GM19397 (cell line): ENCODE results near the gene MAPRE2.

ENCODE experiments used
- ATAC-seq: cut with Tn5 transposase; IDR thresholded peaks from one replicate; pipeline ENCODE4 v1.9.1; 2021; ENCODE audit warnings: mild to moderate bottlenecking, moderate library complexity; ENCODE audit not compliant: unreplicated experiment

Gene MAPRE2

DNA sequence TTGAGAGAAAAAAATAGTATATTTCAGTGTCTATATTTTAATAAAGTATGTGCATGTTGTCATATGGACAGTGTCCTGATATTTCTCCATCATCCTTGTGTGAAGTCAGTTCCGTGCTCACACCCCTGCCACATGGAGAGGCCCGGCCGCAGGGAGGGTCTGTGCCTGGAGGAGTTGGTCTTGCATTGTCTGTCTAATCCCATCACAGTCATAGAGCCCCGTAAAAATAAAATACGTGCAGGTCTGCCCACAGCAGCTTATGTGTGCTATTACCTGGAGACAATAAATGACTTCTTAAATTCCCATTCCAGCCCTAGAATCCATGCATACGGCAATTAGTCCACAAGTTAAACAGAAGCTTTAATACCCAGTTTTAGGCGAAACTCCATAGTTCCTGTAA, 20.1 kb downstream of the MAPRE2 start:
- no peak for ATAC-seq

DNA sequence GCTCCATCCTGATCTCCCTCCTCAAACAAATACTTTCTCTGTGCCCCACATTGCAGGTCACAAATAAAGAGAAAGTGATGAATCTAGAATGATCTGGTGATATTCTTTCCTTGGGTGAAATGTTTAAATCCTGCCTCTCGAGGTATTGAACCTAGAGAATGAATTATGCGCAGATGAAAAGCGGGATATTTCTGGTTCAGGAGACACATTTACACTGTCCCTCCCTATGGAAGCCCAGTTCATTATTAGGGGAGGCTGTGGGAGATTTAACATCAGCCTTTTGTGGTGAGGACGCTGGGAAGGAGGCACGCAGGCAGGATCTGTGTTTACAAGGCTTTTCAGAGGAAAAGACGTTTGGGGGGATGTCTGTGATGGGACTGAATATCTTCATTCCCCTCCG, 20.6 kb downstream of the MAPRE2 start:
- no peak for ATAC-seq

DNA sequence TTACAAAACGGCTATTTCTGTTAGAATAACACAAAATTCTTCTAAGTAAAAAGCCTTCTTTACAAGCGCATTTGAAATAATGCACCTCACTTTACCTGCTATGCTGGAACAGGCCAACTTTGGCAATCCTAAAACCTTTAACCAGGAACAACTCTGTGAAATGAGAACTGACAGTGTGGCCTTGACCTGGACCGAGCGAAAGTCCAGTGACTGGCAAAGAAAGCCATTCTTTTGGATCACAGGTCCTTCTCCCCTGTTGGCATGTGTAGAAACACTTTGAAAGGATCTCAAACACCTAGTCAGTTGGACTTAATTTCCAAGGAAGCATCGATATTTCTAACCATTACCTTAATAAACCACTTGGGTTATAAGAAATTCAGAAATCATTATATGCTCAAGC, 21.2 kb downstream of the MAPRE2 start:
- no peak for ATAC-seq

DNA sequence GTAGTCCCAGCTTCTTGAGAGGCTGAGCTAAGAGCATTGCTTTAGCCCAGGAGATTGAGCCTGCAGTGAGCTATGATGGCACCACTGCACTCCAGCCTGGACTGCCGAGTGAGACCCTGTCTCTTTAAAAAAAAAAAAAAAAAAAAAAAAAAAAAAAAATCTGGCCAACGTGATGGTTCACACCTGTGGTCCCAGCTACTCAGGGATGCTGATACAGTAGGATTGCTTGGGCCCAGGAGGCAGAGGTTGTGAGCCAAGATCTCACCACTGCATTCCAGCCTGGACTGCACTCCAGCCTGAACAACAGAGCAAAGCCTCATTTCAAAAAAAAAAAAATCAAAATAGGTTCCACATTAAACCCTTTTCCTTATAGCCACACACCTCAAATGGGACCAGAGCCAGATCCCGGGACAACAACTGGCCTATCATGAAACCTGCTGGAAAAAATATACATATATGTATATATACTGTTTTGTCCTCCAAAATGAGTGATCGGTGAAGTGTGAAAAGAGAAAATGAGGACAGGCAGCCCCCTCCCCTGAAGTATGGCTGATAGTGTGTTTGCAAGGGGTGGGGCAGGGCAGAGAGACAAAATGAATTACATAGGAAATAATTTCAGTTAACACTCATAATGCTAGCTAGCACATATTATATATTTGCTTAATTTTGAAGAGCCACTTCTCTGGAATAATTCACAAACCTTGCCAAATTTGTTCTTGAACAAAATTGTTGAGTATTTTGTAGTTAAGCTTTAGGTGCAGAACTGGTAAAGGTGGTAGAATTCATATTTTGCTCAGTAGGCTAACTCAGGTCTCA, 22.9 kb downstream of the MAPRE2 start:
- ATAC-seq = no peak

DNA sequence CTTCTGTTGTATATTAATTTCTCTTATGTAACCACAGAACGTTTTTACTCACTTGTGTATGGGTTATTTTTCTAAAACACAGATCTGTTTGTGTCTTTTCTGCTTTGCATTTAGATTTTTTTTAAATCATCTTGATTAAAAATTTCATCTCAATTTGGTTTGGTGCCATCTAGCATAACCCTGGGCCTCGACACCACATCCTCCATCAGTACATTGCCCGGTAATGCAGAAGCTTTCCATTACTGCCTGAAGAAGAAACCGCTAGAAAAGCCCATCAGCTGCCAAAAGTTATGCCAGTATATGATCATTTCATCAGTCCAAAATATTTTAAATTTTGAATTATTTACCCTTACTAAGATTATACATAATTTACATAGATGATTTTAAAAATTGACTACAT, 26.2 kb downstream of the MAPRE2 start:
- no peak for ATAC-seq

DNA sequence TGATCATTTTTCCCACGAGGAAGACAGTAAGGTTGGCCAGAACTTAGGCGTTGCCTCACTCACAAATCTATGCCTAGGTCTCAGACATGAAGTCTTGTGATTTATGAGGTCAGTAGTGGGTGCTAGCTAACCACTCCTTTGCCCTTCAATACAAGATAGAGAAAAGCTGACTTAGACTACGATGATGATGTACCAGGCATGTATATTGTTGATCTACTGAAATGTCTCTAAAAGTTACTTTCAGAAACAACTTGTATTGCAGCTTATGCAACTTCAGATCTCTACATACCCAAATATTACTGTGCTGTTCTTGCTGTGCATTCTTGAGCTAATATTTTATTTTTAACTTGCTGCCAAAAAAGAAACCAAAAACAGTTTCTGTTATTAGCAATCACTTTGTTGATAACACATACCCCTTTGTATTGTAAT, 30.6 kb downstream of the MAPRE2 start:
- ATAC-seq = peak; percentile 57

DNA sequence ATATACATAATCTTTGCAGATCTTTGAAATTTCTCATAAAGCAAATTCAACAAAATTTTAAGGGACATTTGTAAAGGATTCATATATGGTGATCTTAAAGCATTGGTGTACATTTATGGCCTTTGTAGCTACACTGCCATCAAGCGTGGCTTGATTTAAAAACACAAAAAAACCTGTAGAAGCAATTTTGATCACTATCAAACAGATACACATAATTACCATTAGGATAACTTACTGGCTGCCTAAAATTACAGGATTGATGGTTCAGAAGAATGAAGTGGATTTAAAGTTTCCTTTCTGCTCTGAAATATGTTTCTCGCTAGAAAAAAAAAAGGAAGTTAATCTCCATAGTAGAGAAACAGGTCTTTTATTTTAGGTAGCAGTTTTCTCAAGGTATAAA, 31.4 kb downstream of the MAPRE2 start:
- ATAC-seq = no peak

DNA sequence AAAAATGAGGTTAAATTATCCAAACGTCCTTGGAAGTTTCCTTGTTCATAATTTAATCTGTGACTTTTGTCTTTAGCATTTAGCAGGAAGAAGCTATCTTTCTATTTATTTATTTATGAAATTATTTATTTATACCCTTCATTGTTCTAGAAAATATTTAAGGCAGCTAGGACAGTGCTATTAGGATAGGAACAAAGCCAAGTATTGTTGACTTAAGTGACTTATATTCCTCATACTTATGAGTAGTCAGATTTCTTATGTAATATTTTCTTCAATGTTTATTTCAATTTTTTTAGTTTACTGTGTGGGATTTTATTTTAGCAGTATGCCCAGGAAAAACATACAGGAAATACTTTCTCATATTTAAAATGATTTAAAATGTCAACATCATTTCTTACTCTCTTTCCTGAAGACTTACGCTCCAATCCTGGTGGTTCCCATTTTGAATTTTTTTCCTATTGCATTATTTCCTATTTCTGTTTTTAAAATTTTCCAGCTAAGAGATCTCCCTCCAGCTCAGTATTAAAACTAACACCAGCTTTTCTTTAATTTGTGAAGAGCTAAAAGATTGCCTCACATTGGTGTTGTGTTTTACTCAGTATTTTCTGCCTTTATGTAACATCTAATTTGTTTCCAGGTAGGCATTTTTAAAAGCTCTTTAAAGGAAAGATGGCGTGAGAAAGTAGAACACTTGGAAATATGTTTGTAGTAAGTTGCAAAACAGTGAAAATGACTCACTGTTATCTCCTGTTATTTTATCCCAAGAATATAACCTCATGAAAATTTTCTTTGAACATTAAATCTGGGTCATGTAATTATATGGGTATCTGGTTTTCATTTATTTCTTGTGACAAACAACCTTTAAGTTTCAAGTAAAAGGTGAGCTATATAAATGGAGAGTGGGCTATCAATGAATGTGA, 32.2 kb downstream of the MAPRE2 start:
- no peak for ATAC-seq

DNA sequence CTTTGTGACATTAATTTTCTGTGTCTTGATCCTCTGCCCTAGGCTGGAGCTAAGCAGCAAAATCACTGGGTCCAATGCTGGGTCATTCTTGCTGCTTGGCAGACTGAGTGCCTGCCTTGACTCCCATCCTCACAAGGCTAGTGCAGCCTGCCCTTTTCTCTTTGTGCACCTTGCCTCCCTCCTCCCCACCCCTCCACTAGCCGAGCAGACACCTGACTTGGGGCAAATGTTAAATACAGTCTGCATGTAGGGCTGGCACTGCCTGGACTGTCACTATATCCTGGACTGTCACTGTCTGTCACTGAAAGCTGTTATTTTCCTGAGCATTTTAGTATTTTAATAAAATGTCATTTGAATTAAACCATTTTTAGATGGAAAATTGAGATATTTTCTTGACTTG, 33.4 kb downstream of the MAPRE2 start:
- no peak for ATAC-seq

DNA sequence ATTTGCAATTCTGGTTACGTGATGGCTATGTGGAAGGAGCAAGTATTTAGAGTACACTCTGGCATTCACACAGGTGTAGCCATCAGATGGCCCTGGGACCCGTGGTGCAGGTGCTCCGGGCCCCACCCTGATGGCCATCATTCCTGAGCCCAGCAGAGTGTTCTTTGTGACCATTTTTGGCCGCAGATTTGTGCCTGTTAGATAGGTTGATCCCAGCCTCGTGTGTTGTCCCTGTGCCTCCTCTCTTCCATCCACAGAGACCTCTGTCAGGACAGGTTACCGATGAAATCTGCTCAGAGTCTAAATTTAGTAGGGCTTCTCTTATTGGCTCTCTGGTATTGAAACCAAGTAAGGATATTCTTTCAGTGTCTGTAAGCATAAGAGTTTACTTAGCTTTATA, 33.9 kb downstream of the MAPRE2 start:
- no peak for ATAC-seq

DNA sequence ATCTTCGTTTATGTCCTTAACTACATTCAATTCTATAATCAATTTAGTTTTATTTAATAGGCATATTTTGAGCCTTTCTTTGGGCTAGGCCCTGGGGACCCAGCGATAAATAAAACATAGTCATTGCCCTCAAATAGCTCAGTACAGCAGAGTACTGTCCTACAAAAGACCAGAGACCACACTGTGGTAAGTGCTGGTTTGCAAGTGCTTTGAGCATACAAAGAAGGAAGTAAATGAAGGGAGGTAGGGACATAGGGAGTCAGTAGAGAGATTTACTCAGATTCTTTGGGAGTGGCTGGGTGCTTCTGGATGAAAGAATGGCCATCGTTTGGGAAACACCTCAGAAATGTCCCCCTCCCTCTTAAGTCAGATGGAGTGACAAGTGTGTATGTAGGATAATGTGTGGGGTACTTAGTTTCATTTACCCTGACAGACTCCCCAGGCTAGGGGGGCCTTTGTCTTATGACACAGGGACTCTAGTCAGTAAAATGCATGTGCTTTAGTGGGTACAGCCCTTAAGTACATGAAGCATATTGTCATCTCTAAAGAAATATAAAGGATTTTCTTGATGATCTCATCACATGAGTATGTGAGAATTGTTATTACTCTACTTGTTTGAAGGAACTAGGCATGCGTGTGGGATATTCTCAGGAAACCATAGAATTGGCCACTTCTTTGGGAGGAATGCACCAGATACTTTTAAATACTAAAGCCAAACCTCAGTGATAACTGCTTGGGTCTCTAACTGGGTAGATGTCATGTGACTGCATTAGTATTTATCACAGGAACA, 35.1 kb downstream of the MAPRE2 start:
- no peak for ATAC-seq

DNA sequence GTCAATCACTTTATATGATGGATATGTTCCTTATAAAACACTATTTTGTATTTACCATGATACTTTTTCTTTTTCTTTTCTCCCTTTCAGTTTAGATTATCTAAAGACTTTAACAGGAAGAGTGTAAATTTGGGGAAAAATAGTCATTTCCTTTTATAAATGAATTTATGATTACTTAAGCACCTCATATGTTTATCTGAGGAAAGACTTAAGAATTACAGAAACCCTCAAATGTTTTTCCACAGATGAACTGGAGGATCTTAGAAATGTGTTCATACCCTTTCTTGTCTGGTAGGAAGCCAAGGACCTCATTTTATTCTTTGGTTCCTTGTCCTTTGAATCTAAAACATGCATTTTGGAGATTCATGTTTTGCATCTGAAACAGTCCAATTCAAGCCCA, 36.7 kb downstream of the MAPRE2 start:
- no peak for ATAC-seq

DNA sequence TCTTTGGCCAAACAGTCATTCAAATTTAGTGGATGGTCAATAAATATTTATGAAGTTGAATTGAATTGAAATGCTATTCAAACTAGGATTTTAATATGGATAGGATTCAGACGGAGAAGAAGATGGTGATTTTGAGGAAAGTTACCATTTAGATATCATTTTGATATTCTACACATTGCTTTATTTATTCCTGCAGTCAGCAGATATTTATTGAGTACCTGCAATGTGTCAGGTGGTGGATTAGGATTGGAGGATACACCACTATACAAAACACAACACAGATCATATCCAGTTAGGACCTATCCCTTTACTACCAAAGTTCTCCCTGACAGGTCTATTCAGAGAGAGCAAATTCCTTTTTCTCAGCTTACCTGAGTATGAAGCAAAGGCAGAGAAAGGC, 38.8 kb downstream of the MAPRE2 start:
- no peak for ATAC-seq

DNA sequence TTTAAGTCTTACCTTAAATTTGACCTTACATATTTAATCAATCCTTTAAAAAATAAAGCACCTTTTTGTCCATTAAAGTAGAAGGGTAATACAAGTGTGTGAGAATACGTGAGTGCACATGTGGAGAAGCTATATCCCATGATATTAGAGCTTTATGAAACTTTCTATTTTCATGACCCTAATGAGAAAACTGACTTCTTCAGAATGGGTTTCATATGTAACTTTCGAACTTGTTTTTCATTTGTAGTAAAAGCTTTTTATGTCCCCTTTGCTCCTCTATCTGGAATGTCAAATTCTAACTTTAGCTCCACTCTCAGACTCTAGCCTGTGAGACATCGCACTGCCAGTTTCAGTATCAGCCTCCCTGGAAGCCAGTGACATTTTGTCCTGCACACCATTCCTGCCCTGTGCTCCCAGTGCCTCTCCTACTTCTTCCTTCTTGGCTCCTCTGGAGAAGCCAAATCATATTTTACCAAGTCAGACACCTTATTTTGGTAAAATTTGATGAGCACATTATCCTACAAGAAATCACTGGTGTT, 42.0 kb downstream of the MAPRE2 start:
- ATAC-seq = no peak

DNA sequence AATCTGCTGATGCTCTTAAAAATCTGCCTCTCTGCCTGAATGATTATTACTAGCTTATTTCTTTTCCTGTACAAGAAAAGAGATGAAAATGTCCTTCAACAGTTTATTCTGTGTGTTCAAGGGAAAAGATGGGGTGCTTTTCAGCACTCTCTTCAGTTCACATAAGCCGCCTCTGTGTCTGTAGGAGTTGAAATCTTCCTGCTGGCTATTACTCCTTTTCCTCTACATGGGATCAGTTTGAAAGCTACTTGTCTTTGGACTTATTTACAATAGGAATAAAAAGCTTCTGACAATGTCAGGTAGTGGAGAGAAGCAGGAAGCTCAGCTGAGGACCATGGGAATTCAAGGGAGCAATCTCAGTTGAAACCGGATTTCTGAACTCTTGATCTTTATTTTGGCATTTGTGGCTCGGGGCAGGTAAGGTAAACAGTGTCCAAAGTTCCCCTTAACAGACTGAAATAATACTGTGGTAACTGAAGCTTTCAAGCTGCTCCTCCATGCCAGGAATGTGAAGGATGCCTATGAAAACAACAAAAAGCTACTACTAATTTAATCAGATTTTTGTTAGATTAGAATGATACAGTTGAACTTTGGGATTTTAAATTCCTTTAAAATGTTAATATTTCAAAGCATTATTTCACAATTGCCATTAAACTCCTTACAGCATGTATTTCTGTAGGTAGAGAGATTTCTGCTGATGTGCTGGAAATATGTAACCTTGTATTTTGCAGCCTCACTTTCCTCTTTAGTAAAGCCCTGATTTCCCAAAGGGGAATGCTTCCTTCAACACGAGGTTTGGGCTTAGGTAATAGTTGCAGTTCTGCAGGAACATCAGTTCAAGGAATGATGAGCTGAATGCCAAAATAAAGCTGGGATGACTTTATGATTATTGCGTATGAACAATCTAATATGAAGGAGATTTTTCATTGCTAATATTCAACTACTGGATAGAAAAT, 43.6 kb downstream of the MAPRE2 start:
- no peak for ATAC-seq

DNA sequence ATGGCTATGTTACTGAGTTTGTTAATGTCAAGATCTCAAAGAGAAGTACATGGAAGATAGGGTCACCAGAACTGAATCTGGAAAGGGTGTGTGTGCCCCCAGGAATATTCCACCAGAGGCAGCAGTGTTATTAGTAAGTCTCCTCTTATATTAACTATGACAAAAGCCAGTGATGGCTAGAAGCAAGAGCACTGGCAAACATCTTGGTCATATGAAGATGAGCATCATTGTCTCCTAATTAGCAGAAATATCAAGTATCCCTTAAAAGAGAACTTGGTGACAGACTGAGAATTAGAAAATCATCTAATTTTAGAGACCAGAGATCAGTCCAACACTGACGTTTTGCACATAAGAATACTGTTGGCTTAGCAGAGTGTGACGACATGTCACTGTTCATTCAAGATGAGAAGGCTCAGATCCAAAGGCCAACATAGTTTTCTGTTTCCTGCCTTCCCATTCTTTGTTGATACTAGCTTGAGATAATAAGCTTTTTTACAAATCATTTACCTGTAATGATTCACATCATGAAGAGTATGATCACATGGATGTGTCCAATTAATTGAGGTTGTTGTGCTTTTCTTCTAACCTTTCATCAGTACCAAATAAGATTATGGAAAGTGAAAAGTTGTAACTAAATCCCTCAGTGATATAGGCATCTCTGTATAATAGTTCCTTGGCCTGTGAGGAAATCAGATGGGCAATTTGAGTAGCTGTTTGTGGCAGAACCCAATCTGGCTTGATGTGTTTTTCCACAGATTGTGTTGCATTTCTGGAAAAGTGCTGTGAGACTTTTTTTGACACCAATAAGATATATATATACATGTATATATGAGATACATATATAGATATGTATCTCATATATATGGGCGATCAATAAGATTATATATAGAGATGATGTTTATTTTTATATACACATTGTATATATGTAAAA, 44.5 kb downstream of the MAPRE2 start:
- no peak for ATAC-seq

DNA sequence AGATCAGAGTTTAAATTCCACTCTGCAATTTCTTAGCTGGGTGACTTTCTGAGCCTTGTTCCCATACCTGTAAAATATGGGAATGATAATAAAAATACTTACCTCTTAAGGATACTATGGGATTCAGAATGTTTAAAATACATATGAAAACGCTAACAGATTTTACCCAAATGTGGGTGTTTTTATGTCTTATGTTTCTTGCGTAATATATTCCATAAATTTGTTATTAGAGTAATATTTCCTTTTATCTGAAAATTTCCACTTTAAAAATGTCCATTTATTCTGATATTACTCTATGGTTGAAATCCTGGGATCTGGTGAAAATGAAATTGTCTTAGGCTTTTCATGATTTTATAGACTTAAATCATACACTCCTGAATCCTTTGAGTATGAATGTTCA, 45.5 kb downstream of the MAPRE2 start:
- no peak for ATAC-seq

DNA sequence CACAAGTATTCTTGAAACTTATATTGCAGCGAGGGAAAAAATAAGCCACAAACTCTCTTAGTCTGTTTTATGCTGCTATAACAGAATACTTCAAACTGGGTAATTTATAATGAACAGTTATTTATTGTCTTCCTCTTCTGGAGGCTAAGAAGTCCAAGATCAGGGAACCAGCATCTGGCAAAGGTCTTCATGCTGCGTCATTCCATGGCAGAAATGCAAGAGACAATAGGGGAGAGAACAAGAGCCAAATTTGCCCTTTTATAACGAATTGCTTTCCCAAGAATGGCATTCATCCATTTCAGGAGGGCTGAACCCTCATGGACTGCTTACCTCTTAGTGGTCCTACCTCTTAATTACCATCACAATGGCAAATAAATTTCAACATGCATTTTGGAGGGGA, 46.5 kb downstream of the MAPRE2 start:
- ATAC-seq = no peak

DNA sequence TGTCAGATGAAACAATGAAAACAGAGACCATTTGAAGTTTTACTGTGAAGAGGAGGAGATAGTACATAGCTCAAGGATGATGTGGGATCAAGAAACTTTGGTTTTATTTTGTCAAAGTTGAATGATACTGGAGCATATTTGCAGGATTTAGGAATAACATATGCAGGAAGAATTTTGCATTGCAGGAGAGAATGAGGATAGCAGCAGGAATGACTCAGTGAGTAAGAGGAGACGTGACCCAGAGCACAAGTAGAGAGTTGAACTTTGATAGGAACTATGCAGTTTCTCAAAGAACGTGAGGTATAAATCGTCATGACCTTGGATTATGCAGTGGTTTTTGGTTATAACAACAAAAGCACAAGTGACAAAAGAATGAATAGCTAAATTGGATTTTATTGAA, 47.7 kb downstream of the MAPRE2 start:
- no peak for ATAC-seq
